Measurements from ENCODE around the gene PTPRN2.

DNA sequence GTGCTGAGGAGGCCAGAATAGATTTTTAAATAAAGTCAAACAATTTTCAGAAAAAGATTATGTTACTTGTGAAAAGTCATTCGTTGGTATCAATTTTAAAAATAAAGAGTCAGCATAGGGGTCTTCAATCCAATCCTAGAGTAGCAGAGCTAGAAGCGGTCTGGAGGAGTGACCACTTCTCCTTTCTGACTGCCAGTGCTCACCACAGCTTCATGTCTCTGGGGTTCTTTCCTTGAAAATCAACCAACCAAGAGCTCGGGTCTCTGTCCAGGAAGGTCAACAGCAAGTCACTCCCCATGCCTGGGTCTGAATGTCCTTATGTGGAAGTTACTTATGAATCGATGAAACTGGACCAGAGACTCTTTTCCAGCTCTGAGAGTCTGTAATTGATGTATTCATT, 14.3 kb downstream of the PTPRN2 start:
- TF ChIP-seq, protein P1, sequence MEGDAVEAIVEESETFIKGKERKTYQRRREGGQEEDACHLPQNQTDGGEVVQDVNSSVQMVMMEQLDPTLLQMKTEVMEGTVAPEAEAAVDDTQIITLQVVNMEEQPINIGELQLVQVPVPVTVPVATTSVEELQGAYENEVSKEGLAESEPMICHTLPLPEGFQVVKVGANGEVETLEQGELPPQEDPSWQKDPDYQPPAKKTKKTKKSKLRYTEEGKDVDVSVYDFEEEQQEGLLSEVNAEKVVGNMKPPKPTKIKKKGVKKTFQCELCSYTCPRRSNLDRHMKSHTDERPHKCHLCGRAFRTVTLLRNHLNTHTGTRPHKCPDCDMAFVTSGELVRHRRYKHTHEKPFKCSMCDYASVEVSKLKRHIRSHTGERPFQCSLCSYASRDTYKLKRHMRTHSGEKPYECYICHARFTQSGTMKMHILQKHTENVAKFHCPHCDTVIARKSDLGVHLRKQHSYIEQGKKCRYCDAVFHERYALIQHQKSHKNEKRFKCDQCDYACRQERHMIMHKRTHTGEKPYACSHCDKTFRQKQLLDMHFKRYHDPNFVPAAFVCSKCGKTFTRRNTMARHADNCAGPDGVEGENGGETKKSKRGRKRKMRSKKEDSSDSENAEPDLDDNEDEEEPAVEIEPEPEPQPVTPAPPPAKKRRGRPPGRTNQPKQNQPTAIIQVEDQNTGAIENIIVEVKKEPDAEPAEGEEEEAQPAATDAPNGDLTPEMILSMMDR (IDR thresholded peaks at IDR 0.05): no peak
- no peak for TF ChIP-seq POLR2A (IDR thresholded peaks at IDR 0.05)
